Activated CD4-positive, alpha-beta T cell treated with anti-CD3 and anti-CD28 coated beads, Interleukin-2, amount 10 ng/mL, durations not matched to agents 7 days and 5 days (primary cell): ENCODE results near the gene C1QTNF5. TPM values are rescaled to one million over a fixed set of nuclear protein-coding genes. Genes with fewer than 3 reads are reported as not detected.
A peak's percentile ranks its signal among the peaks of the same experiment; 100 is the strongest.

ENCODE experiments used
- CTCF ChIA-PET: fragments of 350-600 bp; sonication (Branson Sonifier 250); formaldehyde crosslinking; loops from one replicate; lab custom pipeline; 2021; ENCODE audit warnings: antibody characterized with exemption; lab: Charles Lee
- POLR2A ChIA-PET: fragments of 350-600 bp; sonication (Branson Sonifier 250); formaldehyde crosslinking; loops from one replicate; lab custom pipeline; 2021; ENCODE audit warnings: antibody characterized with exemption; lab: Charles Lee
- DNase-seq: peaks from one replicate; pipeline ENCODE4 v3.0.0-alpha.2; 2020
- H3K27ac Mint-ChIP-seq: one replicate; pipeline ENCODE4 v1.8.0; 2021; ENCODE audit warnings: mild to moderate bottlenecking, moderate library complexity, mixed read lengths
- H3K27me3 Mint-ChIP-seq: one replicate; pipeline ENCODE4 v1.8.0; 2021; ENCODE audit warnings: mixed read lengths
- H3K36me3 Mint-ChIP-seq: one replicate; pipeline ENCODE4 v1.8.0; 2021; ENCODE audit warnings: low read depth, mixed read lengths
- H3K4me1 Mint-ChIP-seq: one replicate; pipeline ENCODE4 v1.8.0; 2021; ENCODE audit warnings: mixed read lengths
- H3K4me3 Mint-ChIP-seq: one replicate; pipeline ENCODE4 v1.8.0; 2021; ENCODE audit warnings: mild to moderate bottlenecking, moderate library complexity, mixed read lengths
- H3K9me3 Mint-ChIP-seq: one replicate; pipeline ENCODE4 v1.8.0; 2021; ENCODE audit warnings: mixed read lengths
- total RNA-seq, 2 experiments: library from RNA; stranded (reverse); gene quantifications; one replicate each; pipeline ENCODE4 v1.2.3, GENCODE V29; 2021

The C1QTNF5 gene
- total RNA-seq, 2 experiments from 2014 or later, result not detected

DNA sequence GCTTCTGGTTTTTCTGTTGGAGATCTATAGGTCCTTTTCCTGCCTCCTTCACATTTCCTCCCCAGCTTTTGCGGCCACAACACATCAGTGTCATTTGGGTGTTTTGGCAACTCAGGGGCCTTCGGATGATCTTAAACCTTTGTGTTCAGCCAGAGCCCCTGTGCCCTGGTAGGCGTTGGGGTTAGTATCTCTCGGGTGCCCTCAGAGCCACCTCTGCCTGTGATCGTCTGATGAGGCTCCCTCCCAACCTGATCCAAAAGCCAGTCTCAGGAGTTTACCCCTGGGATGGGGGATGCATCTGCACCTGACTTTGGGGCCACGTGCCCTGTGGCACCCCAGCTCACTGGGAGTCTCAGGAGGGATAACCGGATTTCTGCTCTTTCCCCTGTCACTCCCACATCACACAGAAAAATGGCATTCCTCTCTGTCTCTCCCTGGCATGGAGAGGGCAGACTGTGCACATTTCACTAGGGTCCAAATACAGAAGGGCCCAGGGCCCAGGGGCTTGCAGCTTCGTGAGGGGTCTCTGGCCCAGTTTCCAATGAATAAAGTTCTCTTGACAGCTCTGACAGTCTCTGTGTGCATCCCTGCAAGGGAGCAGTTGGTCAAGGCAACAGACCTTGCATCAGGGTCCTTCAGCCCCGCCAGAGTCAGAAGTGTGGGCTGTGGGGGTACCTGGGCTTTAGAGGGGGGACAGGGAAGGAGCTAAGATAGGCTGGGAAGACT is 3.8 kb downstream of the C1QTNF5 start:
- POLR2A ChIA-PET, result no interaction called here
- CTCF ChIA-PET, result interaction anchor here (0.9 to 7.1 kb wide), 13 partner anchors 11 to 281 kb away, joined by 4 to 104 read pairs (median 6); partner anchors contain the start of gene MFRP
- peaks cover 10% of the 10 kb centered on the region for H3K36me3 Mint-ChIP-seq
- H3K27ac Mint-ChIP-seq, result peak overlapping the region; percentile 62
- no peak for DNase-seq
- peaks cover 20% of the 10 kb centered on the region for H3K27me3 Mint-ChIP-seq
- peak overlapping the region; percentile 69 for H3K4me3 Mint-ChIP-seq
- H3K4me1 Mint-ChIP-seq, result peaks cover 67% of the 10 kb centered on the region
- no peaks in the 10 kb centered on the region for H3K9me3 Mint-ChIP-seq

GRCh38 chr11:119335655-119336543 is 4.8 kb downstream of the C1QTNF5 start:
- H3K27me3 Mint-ChIP-seq, result peaks cover 12% of the 10 kb centered on the region
- DNase-seq, result no peak
- ChIA-PET CTCF (interaction anchor here (1.6 kb wide), 1 partner anchor 20 kb away, joined by 6 read pairs; no protein-coding TSS in a partner anchor), POLR2A (no interaction called here)
- peaks cover 10% of the 10 kb centered on the region for H3K36me3 Mint-ChIP-seq
- peak overlapping the region; percentile 99 for H3K27ac Mint-ChIP-seq
- H3K4me3 Mint-ChIP-seq, result peak overlapping the region; percentile 91
- H3K4me1 Mint-ChIP-seq, result peaks cover 64% of the 10 kb centered on the region
- no peaks in the 10 kb centered on the region for H3K9me3 Mint-ChIP-seq

DNA sequence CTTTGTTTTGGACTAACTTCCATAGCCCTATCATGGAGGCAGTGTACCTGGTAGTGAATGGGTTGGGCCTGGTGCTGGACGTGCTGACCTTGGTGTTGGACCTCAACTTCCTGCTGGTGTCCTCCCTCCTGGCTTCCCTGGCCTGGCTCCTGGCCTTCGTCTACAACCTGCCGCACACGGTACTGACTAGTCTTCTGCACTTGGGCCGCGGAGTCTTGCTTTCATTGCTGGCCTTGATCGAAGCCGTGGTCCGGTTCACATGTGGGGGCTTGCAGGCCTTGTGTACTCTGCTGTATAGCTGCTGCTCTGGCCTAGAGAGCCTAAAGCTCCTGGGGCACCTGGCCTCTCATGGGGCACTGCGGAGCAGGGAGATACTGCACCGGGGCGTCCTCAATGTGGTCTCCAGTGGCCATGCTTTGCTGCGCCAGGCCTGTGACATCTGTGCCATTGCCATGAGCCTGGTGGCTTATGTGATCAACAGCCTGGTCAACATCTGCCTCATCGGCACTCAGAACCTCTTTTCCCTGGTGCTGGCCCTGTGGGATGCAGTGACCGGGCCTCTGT is 5.5 kb downstream of the C1QTNF5 start:
- Mint-ChIP-seq H3K4me1 (peaks cover 62% of the 10 kb centered on the region), H3K36me3 (peaks cover 10% of the 10 kb centered on the region), H3K4me3 (peak overlapping the region; percentile 91), H3K27ac (peak overlapping the region; percentile 99), H3K9me3 (no peaks in the 10 kb centered on the region), H3K27me3 (peaks cover 16% of the 10 kb centered on the region)
- ChIA-PET CTCF (interaction anchor here (0.6 to 1.6 kb wide), 2 partner anchors 21 to 68 kb away, joined by 4 to 6 read pairs; no protein-coding TSS in a partner anchor), POLR2A (no interaction called here)
- DNase-seq, result no peak

DNA sequence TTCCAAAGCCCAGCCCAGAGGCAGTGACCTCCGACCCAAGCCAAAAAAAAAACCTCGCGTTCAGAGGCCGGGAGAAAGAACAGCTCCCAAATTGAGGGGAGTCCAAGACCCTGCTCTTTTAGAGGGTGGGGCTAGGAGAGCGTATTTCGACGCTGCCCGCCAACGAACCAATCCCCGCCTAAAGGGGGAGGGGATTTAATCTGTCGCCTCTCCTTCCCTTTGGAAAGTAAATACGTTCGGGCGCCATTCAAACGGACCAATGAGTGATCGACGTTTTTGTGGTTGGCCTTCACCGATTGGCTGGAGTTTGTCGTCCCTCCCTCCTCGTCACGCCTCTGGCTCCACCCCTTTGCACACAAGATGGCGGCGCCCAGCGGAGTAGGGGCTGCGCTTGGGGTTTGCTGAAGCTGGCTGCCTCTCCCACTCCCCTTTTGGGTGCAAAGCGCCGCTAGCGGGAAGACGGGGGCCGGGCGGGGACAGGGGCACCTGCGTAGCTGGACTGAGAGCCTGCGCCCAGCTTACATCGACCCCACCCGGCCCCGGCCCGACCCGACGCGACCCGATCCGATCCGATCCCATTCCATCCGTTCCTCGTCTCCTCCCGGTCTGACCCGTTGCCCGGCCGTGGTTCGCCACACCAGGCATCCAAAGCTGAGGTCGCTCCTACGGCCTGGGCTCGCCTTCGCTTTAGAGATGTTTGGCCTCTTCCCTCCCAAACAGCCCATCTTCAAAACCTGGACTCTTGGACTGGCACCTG is 6.3 kb downstream of the C1QTNF5 start, which contains the start of gene RNF26:
Gene RNF26, plus strand, starts transcription at position 354 of the 757 bp plus-strand sequence. CDS start 596 bp downstream, outside the sequence.
- H3K27ac Mint-ChIP-seq, result peak within 1 kb of the TSS; percentile 99
- POLR2A ChIA-PET, result no interaction called here
- H3K36me3 Mint-ChIP-seq, result peaks cover 10% of the 10 kb centered on the region
- H3K4me3 Mint-ChIP-seq, result peak within 1 kb of the TSS; percentile 91
- DNase-seq, result peak; percentile 98
- peaks cover 60% of the 10 kb centered on the region for H3K4me1 Mint-ChIP-seq
- no peaks in the 10 kb centered on the region for H3K9me3 Mint-ChIP-seq
- peaks cover 21% of the 10 kb centered on the region for H3K27me3 Mint-ChIP-seq
- CTCF ChIA-PET, result interaction anchor here (0.6 to 1.6 kb wide), 5 partner anchors 10 to 163 kb away, joined by 3 to 6 read pairs (median 4); no protein-coding TSS in a partner anchor

DNA sequence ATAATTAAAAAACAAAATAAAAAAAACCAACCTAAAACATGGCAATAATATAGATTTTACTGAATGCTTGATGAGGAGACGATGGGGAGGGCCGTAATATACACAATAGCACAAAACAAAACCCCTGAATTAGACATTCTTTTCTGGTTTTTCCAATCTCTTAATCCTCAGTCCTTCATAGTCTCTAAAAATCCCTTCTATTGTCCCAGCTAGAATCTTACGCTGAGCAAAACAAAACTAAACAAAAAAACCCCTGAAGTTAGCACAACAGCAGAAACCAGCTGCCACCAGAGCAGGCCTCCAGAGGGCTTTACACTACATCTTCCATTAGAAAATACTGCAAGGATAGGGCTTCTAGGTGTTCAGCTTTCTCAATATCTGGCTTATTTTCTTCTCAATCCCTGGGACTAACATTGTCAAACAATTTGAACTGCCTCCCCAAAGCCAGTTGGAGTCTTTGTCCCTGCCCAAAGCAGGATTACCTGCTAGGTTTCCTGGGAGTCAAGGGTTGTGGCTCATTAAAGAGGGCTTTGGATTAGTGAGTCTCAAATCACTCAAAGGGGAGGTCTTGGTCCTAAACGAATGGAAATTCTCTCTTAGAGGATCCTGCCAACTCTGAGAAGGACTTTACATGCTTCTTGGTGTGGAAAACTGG is 8.4 kb downstream of the C1QTNF5 start:
- no peak overlapping the region for H3K4me3 Mint-ChIP-seq
- no peak overlapping the region for H3K27ac Mint-ChIP-seq
- DNase-seq, result no peak
- H3K4me1 Mint-ChIP-seq, result peaks cover 42% of the 10 kb centered on the region
- peaks cover 7% of the 10 kb centered on the region for H3K36me3 Mint-ChIP-seq
- H3K27me3 Mint-ChIP-seq, result peaks cover 18% of the 10 kb centered on the region
- H3K9me3 Mint-ChIP-seq, result no peaks in the 10 kb centered on the region
- ChIA-PET POLR2A (no interaction called here), CTCF (interaction anchor here (1.0 to 1.1 kb wide), 3 partner anchors 10 to 24 kb away, joined by 3 to 7 read pairs (median 5); no protein-coding TSS in a partner anchor)

DNA sequence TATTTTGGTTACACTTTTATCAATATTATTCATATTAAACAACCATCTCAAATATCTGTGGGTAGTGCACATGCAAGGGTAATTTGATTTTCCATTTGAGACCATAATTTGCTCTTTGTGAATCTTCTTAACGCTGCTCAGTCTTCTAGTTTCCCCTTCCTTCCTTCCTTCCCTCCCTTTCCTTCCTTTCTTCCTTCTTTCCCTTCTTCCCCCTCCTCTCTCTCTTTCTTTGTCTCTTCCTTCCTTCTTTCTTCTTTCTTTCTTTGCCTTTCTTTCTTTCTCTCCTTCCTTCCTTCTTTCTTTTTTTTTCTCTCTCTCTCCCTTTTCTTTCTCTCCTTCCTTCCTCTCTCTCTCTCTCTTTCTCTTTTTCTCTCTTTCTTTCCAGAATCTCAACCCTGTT is 10.4 kb downstream of the C1QTNF5 start:
- no peak overlapping the region for H3K4me3 Mint-ChIP-seq
- ChIA-PET CTCF (interaction anchor here (1.2 kb wide), 1 partner anchor 8 kb away, joined by 3 read pairs; no protein-coding TSS in a partner anchor), POLR2A (no interaction called here)
- peaks cover 18% of the 10 kb centered on the region for H3K27me3 Mint-ChIP-seq
- H3K4me1 Mint-ChIP-seq, result peaks cover 23% of the 10 kb centered on the region
- H3K9me3 Mint-ChIP-seq, result no peaks in the 10 kb centered on the region
- no peaks in the 10 kb centered on the region for H3K36me3 Mint-ChIP-seq
- DNase-seq, result no peak
- no peak overlapping the region for H3K27ac Mint-ChIP-seq

- Mint-ChIP-seq H3K36me3 (no peaks in the 10 kb centered on the region), H3K27ac (no peak overlapping the region), H3K27me3 (peaks cover 18% of the 10 kb centered on the region), H3K4me3 (no peak overlapping the region), H3K4me1 (peaks cover 18% of the 10 kb centered on the region), H3K9me3 (no peaks in the 10 kb centered on the region)
- POLR2A ChIA-PET, result no interaction called here
- CTCF ChIA-PET, result interaction anchor here (1.2 kb wide), 1 partner anchor 9 kb away, joined by 3 read pairs; no protein-coding TSS in a partner anchor
- no peak for DNase-seq
These were observed 11.4 kb downstream of the C1QTNF5 start for GRCh38 chr11:119329320-119329719.

DNA sequence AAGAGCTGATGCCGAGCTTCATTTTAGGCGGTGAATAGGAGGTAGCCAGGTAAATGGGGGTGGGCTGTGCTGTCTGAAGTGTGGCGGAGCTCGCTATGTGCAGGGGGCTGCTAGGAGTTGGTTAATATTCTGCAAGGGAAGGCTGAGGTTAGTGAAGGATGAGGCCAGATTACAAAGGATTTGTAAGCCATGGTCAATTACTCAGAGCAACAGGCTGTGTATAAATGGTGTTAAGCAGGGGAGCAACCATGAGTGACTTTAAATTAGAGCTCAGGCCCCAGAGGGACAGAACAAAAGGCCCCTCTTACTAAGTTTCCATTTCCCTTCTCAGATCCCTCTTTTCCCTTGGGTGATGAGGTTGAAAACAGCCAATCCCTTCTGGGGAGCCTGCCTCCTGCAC is 16.5 kb downstream of the C1QTNF5 start:
- Mint-ChIP-seq H3K36me3 (no peaks in the 10 kb centered on the region), H3K27me3 (peaks cover 10% of the 10 kb centered on the region), H3K27ac (no peak overlapping the region), H3K9me3 (no peaks in the 10 kb centered on the region), H3K4me3 (no peak overlapping the region), H3K4me1 (peaks cover 28% of the 10 kb centered on the region)
- CTCF ChIA-PET, result interaction anchor here (0.5 to 8.6 kb wide), 17 partner anchors 9 to 534 kb away, joined by 3 to 104 read pairs (median 5); partner anchors contain the start of genes C1QTNF5, CBL, USP2 and VPS11
- POLR2A ChIA-PET, result no interaction called here
- DNase-seq, result no peak

DNA sequence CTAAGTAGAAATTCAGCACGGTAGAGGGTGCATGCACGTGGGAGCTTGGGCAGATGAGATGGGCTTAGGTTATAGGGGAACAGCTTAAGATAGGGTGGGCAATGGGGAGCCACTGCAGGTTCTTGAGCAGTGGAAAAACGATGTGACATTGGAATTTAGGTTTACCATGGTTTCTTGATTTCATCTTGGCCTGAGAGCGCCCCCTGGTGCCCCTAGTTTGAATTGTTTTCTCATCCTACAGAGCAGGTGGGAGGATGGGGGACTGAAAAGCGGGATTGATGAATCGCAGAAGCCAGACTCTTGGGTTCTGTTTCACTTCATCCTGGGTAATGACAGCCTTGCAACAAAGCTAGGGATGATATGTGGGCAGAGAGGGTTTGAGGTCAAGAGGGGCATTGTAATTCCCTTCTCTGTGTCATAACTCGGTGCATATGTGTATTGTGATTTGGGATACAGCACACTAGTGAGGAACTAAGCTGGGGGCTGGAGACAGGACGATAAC is 17.1 kb downstream of the C1QTNF5 start:
- no peak overlapping the region for H3K4me3 Mint-ChIP-seq
- peak; percentile 84 for DNase-seq
- peaks cover 14% of the 10 kb centered on the region for H3K27me3 Mint-ChIP-seq
- H3K27ac Mint-ChIP-seq, result no peak overlapping the region
- H3K9me3 Mint-ChIP-seq, result no peaks in the 10 kb centered on the region
- H3K4me1 Mint-ChIP-seq, result peaks cover 33% of the 10 kb centered on the region
- no peaks in the 10 kb centered on the region for H3K36me3 Mint-ChIP-seq
- ChIA-PET CTCF (interaction anchor here (0.7 to 8.6 kb wide), 20 partner anchors 8 to 261 kb away, joined by 3 to 104 read pairs (median 4); partner anchors contain the start of genes C1QTNF5, CBL, NLRX1 and USP2), POLR2A (no interaction called here)

DNA sequence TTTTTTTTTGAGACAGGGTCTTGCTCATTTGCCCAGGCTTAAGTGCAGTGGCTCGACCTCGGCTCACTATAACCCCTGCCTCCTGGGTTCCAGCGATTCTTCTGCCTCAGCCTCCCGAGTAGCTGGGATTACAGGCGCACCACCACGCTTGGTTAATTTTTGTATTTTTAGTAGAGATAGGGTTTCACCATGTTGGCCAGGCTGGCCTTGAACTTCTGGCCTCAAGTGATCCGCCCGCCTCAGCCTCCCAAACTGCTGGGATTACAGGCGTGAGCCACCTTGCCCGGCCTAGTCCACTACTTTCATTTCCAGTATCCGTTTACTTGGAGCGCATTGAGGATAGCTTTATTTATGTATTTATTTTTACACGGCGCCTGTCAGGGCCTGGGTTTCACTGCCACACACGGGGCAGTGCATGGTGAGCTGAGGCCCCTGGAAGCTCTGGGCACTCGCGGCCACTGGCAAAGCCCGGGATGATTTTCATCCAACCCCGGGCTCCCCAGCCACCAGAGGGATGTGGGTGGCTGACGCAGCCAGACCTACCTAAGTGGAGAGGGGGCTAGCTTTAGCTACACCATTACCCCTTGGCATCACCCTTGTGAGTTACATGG is 17.7 kb downstream of the C1QTNF5 start:
- no peak for DNase-seq
- ChIA-PET POLR2A (no interaction called here), CTCF (interaction anchor here (0.9 to 8.6 kb wide), 20 partner anchors 8 to 440 kb away, joined by 3 to 104 read pairs (median 5); partner anchors contain the start of genes C1QTNF5, CBL, CXCR5 and HMBS)
- Mint-ChIP-seq H3K27ac (no peak overlapping the region), H3K4me1 (peaks cover 34% of the 10 kb centered on the region), H3K9me3 (no peaks in the 10 kb centered on the region), H3K36me3 (no peaks in the 10 kb centered on the region), H3K4me3 (no peak overlapping the region), H3K27me3 (peaks cover 19% of the 10 kb centered on the region)

- H3K4me3 Mint-ChIP-seq, result no peak overlapping the region
- H3K4me1 Mint-ChIP-seq, result peaks cover 34% of the 10 kb centered on the region
- DNase-seq, result no peak
- ChIA-PET POLR2A (no interaction called here), CTCF (interaction anchor here (0.9 to 8.6 kb wide), 12 partner anchors 9 to 439 kb away, joined by 3 to 104 read pairs (median 6); partner anchors contain the start of genes C1QTNF5, CBL, CXCR5 and HMBS)
- H3K9me3 Mint-ChIP-seq, result no peaks in the 10 kb centered on the region
- H3K27me3 Mint-ChIP-seq, result peaks cover 24% of the 10 kb centered on the region
- H3K27ac Mint-ChIP-seq, result no peak overlapping the region
- H3K36me3 Mint-ChIP-seq, result no peaks in the 10 kb centered on the region
These were observed 18.3 kb downstream of the C1QTNF5 start for GRCh38 chr11:119322360-119322739.
